ENCODE measurements around the gene C2CD2.
"Not testable (repeated sequence)": the region's sequence is repeated elsewhere in the genome, so short reads cannot be mapped to it uniquely, and the experiment has no call there.

Gene C2CD2

DNA sequence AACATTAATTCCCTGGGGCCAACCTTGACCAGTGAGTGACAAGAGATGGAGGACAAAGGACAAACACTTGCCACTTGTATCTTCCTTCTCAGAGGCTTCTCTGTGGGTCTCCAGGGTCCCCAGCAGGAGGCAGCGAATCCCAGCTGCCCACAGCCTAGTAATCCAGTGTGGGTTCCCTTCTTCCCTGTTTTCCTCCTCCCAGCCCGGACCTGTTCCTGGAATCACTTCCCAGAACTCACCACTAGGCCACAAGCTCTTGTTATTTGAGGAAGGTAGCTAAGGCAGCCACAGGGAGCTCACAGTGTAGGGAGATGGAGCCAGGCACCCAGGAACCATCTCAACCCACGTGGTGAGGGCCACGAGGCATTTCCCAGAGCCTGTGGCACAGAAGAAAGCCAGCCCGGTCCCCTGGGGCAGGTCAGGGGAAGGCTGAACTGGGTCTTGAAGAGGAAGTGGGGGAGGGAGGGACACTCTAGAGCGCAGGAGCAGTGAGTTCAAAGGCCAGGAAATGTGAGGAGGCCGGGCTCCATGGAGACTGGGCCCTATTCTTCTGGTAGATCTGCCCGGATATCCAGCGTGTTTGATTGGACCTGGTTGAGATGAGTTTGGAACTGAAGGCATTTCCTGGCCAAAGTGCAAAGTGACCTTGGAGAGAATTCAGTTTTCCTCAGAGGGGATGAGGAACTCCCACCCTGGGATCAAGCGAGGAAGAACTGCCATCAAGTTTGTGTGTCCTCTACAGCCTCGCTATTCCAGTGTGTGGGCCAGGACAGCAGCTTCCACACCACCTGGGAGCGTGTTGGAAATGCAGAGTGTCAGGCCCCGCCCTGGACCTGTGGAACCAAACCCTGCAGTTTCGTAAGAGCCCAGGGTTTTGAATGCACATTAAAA lies 20.3 kb upstream of the C2CD2 start:
- DNase-seq: no peak

DNA sequence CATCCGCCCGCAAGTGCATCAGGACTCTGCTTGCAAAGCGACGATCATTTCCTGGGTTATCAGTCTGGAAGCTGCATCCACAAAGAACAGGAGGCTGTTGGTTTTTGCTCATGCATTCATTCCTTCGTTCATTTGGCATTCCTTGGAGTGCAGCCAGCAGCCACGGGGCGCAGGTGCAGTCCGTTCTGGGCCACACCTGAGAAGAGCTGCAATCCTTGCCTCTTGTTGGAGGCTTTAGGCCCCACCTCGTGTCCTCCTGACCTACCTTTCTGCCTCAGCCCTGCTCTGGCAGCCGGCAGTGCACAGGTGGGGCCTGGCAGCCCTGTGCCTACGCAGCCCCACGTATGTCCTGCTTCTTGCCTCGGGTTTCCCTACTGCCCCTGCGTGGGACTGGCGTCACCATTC lies 19.6 kb upstream of the C2CD2 start:
- no peak for DNase-seq

DNA sequence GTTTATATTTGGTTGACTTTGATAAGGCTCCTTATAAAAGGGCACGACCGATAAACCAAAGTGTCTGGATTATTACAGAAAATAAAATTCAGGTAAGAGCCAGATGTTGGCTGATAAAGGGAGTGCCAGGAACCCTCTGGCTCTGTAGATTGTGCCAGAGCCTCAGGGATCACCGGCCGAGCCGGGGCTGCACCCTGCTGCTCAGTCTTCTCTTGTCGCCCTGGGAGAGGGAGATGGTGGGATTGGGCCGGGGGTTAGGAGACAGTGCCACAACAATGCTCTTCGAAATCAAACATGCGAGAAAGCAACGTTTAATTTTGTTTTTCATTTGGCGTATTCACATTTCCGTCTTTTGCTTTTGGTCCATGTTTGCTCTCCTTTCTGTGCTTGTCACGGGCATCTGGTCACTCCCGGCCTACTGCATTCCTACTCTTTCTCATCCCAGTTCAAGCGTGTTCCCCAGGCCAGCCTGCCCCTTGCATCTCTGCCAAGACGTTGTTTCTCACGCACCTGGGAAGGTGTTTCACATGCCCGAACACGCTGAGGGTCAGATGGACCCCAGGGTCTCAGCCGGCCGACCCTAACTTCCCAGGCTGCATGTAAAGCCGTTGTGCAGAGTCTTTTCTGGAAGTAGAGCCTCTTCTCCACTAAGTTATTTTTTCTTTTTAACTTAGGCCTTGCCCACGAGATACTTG lies 18.8 kb upstream of the C2CD2 start:
- no peak for DNase-seq

DNA sequence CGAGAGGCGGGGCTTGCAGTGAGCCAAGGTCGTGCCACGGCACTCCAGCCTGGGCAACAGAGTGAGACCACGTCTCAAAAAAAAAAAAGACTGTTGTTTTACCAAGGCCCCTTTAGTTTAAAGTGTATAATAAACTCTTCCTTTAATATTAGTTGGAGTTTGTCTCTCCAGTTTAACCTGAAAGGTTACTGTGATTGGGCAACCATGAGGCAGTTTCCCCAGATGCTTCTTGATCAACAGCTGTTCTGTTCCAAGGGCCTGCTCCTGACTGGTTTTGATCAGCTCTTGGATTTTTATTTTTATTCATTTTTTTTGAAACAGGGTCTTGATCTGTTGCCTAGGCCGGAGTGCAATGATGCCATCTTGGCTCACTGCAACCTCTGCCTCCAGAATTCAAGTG lies 18.1 kb upstream of the C2CD2 start:
- no peak for DNase-seq

DNA sequence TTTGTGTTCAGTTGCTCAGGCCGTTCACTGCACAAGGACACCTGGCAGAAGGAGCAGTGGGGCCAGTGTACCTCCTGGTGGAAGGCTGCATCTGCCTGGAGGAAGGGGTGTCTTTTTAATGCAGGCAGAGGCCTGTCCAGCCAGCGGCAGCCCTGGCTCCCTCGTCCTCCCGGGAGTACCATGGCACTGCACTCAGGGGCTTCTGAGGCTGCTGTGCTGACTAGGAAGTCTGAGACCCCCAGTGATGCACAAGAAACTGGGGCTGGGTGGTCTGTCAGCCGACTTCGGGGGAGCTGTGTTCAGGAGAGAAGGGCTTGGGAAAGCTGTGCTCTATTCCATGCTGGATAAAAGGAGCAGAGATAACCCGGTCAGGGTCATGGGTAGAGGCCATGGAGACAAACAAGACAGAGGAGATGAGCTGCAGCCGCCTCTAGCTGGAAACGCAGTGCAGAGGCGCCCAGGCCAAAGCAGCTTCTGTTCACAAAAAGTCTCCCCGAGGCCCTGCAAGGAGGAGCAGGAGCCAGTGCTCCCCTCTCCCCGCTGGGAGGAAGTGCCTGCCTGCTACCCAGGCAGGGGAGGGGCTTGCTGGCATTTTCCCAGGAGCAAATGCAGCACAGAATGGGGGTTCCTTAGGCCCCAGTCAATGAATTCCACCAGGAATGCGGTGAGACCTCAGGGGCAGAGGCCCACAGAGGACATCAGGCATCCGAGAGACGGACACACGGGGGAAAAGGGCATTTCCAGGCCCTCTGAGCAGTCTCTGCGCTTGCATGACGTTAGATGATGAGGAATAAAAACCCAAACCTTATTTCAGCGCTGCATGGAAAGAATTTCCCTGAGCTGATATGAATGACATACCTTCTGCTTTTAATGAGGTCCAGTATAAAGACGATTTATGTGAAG lies 17.2 kb upstream of the C2CD2 start:
- no peak for DNase-seq

DNA sequence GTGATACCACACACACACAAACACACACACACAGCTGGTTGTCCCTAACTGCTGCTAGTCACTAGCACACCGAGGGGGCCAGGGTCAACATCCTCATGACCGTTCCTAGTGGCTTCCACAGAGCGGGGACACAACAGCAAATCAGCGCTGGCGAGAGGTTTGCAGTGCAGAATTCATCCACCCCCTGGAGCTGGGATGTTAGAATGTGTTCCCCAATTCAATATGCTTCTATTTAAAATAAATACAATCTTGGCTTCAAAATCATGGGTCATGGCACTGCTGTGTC lies 16.2 kb upstream of the C2CD2 start:
- no peak for DNase-seq

DNA sequence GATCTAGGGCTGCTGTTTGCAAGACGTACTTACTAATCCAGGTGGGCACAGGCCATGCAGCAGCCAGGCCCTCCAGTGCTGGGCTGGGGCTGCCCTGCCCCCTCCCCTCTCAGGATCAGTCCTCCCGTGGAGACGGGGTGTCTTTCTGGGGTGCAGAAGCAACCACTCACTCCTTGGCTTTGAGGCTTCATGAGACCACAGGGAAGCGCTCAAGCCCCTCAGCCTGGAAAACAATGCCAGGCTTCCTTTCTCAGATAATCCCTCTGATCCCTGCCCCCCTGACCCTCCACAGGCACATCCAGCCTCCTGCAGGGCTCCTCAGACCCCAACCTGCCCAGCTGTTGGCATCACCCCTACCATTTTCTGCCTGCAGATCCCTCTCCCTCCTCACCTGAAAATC lies 13.9 kb upstream of the C2CD2 start:
- DNase-seq: no peak

DNA sequence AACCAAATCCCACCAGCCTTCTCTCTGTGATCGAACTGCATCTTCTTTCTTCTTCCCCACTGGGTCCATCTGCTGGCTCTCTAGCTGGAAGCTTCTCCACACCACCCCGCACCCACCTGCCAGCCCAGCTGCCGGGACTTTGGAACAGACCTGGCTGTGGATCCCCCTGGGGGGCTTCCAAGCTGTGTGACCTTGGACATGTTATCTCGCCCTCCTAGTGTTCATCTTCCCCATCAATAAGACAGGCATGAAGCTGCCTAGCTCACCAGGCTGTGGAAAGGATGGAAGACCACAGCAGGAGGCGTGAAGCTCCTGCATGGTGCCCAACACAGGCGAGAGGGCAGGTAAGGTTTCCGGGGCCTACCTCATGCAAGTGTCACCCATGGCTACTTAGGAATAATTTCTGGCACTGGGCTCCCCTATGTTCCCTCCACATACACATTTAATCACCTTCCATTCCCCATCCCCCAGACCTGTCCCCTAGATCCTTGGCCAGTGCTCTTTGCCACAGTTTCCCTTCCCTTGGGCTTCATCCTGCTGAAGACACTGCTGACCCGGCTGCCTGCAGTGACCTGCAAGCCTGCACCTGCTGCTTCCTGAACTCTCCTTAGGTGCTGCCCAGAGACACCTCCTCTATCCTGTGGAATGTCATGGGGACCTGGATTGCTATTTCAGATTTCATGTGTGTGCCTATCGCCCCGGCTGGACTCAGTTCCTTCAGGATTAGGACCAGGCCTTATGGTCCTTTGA lies 13.2 kb upstream of the C2CD2 start:
- DNase-seq: no peak

DNA sequence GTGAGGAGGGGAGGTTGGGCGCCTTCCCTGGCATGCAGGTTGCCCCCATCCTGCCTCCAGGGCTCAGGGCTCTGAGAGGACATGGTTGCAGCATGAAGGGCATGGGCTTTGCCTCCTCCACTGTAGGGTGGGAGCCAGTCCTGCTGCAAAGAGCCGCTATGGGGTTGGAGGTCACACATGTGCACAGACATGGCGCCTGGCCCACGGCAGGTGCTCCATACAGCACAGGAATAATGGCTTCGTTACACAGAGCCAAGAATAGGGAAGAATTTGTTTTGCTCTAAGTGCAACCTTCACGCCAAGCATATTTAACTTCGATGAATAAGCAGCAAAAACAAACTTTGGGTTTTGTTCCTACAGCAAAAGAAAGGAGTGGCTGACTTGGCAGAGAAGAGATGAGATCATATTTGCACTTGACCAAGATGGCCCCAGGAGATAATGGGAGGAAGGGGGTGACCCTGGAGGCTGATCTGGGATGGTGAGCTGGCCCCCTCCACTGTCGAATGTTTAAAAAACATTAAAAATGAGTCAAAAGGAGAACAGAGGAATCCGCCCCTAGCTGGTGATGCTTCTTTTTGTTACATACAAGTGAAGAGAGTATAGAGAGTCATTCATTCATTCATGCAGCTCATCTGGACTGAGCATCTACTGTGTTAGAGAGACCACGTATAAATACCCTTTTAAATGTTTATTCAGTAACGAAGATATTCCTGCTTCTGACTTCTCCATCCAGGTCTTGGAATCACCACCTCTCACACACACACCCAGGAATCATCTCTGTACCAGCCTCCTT lies 12.4 kb upstream of the C2CD2 start:
- DNase-seq: no peak

DNA sequence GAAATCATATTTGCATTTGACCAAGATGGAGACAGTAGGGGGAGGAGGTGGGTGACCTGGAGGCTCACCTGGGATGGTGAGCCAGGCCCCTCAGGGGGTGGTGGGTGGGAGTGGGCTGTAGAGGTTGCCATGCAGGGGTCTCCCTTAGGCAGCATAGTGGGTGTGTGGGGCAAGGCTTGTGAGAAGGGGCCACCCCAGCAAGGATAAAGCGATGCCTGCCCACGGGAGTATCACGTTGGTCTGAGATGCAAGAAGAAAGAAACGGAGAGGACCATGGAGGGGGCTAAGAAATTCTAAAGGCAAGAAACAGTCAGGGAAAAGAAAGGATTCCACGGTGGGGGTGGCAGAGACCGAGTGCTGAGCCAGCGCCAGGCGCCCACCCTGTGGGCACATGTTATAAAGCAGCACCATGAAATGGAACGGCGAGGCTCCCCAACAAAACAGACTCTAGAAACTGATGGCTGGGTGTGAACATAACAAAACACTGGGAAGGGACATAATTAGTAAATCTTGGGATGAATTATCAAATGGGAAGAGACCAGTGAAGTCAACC lies 11.7 kb upstream of the C2CD2 start:
- DNase-seq: no peak

DNA sequence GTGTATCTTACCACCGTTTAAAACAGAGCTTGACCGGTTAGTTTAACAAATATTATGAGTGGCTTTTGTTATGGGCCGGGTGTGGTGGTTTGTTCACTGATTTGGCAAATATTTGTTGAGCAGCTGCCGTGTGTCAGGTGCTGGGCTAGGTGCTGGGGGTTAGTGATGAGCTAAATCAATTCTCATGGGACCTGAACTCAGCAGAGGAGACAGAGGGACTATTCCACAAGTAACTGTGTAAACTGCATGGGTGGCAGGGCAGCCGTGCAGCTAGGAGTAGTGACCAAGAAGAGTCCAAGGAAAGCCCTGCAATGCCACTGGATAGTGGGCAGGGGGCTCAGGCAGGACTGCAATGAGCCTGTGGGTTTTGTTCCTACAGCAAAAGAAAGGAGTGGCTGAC lies 11.2 kb upstream of the C2CD2 start:
- DNase-seq: no peak

DNA sequence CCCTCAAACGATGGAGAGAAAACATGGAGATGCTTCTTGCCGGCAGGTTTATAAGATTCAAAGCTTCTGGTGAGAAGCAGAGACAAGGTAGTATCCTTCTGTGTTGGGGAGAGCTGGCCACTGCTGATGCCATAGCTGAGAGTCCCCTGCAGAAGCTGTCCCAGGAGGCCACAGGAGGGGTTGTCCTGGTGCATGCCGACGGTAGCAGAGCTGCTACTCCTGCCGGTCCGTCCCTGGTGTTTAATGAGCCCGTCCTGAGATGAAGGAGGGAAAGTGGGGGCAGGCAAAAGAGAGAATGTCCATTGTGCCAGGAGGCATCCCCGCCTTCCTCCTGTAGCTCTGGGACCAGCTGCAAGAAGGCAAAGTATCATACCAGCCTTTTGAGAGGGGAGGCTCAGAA lies 10.4 kb upstream of the C2CD2 start:
- no peak for DNase-seq

DNA sequence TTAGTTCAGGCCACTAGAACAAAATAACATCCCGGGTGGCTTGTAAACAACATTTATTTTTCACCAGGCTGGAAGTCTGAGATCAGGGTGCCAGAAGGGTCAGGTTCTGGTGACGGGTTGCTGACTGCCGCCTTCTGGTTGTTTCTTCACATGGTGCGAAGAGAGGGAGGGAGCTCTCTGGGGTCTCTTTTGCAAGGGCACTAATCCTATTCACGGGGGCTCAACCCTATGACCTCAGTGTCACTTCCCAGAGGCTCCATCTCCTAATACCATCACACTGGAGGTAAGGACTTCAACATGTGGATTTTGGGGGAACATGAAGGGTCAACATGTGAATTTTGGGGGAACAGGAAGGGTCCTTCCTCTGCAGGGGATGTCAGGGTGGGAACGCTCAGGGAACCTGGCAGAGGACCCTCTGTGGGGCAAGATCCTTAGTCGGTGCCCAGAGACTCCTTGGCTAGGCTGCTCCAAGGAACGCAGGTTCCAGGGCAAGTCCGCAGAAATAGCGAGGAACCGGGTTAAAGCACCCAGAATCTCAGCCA lies 8.7 kb upstream of the C2CD2 start:
- no peak for DNase-seq

DNA sequence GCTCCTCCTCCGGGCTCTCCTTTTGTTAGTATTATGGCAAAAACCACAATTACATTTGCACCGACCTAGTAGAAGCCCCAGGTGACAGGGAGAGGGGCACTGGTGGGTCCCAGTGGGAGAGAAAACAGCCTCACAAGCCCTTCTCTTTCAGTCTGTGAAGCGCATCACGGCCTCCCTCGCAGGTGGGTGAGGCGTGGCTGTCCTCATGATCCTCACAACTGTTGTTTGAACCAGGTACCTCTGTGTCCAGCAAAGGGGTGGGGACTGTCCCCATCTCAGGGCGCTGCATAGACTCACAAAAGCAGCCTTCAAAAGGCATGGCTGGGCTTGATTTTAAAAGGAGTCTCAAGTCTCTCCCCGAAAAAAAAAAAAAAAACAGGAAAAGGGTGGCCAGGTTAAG lies 7.9 kb upstream of the C2CD2 start:
- no peak for DNase-seq

DNA sequence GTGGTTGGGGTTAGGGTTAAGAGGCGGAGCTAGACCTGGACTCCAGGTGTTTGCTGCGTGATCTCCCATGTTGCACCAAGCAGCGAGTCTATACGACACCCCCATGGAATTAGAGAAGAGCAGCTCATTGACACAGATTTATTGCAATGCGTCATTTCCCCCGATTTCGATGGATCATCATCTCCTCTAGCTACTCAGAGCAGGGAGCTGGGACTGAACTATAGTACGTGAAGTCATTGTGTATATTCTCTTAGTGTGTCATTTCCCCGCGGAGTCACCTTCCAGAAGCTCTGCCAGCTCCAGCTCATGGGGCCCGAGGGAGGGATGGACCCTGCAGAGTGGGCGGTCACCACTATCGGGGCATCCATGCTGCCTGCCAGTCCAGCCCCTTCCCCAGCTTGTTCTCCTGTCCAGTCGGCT lies 7.5 kb upstream of the C2CD2 start:
- DNase-seq: no peak

DNA sequence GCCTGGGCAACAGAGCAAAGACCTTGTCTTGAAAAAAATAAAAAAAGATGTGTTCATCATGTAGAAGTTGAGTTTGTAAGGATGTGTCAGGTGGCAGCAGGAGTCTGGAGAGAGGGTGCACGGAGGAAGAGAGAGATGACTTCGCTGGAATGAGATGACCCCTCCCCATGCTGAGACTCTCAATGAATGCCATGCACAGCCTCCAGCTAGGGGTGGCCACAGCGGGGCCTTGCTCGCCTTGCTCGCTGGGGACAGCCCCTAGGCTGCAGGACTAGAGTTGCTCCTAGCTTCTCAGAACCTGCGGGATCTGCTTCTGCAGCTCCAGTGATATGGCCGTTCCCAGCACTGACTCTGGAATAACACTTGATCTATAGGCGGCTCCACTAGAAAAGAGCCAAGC lies 6.6 kb upstream of the C2CD2 start:
- no peak for DNase-seq

DNA sequence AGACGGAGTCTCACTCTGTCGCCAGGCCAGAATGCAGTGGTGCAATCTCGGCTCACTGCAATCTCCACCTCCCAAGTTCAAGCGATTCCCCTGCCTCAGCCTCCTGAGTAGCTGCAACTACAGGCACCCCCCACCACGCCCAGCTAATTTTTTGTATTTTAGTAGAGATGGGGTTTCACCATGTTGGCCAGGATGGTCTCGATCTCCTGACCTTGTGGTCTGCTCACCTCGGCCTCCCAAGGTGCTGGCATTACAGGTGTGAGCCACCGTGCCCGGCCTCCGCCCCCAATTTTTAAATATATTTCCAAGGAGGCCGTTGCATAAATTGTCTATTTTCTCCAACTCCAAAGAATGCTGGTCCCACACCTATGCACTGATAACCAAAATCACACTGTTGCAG lies 5.9 kb upstream of the C2CD2 start:
- not testable (repeated sequence) for DNase-seq

DNA sequence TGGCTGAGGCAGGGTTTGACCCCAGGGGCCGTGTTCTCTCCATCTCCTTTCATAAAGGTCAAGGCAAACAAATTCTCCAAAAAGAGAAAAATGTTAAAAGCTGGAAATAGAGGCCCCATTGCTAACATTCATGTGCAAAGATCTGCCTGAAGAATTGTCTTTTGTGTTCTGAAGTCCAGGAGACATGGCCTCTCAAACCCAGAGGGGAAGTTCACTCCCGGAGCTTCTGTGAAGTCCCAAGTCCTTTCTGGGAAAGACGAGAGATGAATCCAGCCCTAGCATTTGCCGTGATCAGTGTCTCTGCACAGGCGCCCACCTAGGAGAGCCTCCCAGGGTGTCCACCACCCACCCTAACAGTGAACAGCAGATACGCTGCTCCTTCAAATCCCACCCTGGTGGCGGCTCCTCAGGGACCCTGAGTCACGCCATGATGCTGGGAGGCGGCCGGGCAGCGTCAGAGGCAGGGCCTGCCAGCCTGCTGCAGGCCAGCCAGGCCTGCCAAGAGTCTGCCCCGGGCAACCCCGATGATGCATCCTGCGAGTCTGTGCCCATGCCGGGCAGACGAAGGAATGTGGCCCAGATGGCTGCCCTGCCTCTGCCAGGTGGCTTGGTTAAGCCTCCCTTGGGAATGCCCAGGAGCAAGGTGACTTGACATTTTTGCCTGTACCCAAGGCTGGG lies 5.2 kb upstream of the C2CD2 start:
- no peak for DNase-seq

DNA sequence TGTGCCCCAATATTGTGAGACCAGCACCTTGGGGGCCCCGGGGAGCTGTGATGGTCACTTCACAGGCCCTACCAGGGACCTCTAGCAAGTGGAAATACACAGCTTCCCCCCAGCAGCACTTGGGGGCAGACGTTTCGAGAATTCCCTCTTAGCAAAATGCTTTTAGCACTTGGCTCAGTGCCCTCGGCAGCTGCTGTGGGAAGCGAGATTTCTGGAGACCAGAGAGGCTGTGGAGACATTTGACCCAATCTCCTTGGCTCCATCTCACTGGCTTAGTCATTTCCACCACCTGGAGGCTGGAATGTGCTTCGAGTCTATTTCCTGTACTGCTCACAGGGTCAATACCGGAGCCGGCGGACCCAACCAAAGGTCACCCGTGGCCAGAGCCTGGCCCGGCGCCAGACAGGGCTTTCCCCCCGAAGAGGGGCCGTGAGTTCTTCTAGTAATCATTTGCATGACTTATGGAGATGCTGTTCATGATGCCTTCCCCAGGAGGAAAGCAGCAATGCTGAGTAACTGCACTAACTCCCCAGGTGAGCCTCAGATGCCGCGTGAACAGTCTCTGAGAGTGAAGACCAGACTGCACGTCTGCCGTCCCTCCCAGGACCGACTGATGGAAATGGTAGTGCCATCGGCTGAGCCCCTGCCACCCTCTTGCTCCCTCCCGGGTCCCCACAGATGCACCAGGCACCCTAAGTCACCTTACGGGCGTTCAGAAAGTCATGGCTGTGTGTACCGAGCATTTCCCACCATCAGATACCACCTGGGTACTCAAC lies 4.4 kb upstream of the C2CD2 start:
- DNase-seq: no peak
